ENCODE measurements around the gene VTI1A.
"Not testable (repeated sequence)": the region's sequence is repeated elsewhere in the genome, so short reads cannot be mapped to it uniquely, and the experiment has no call there.

The VTI1A gene

GRCh38 chr10:112448888-112449287 is 1.9 kb downstream of the VTI1A start:
- DNase-seq (ENCODE audit: extremely low read depth in 1 of 2, low read depth in 1 of 2), result no peak

- no peak for DNase-seq (ENCODE audit: extremely low read depth in 1 of 2, low read depth in 1 of 2)
Observed at GRCh38 chr10:112454910-112455779, 8.1 kb downstream of the VTI1A start.

DNA sequence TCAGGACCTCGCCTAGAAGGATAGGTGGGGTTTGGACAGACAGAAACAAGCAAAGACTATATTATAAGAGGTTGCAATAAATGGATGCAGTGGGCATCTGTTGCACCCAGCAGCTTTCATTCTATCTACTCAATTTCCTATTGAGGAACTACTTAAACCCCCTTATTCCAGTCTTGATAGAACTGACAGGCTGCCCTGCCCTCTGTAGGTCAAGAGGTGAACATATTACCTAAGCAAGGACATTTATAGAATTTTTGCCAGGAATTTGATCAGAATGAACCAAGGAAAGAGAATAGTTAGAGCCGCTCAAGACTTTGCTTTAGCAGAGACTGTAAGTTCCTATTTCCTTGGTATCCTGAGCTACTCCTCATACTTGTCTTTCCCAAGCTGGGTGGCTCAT is 9.5 kb downstream of the VTI1A start:
- no peak for DNase-seq (ENCODE audit: extremely low read depth in 1 of 2, low read depth in 1 of 2)

DNA sequence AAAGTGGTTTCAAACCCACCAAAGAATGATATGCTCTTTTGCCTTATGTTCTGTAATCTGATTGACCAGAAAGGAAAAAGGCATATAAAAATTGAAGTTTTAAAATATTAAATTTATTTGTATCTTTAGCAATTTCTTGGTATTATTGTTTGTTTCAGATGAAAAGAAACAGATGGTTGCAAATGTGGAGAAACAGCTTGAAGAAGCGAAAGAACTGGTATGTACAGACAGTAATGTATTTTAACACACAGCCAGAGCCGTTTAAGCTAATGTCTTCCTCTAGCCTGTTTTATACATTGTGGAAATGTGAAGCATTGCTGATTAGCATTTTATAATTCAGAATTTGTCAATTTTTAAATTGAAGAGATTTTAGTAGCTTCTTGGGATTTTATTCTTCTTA is 13.4 kb downstream of the VTI1A start:
- no peak for DNase-seq (ENCODE audit: extremely low read depth in 1 of 2, low read depth in 1 of 2)

DNA sequence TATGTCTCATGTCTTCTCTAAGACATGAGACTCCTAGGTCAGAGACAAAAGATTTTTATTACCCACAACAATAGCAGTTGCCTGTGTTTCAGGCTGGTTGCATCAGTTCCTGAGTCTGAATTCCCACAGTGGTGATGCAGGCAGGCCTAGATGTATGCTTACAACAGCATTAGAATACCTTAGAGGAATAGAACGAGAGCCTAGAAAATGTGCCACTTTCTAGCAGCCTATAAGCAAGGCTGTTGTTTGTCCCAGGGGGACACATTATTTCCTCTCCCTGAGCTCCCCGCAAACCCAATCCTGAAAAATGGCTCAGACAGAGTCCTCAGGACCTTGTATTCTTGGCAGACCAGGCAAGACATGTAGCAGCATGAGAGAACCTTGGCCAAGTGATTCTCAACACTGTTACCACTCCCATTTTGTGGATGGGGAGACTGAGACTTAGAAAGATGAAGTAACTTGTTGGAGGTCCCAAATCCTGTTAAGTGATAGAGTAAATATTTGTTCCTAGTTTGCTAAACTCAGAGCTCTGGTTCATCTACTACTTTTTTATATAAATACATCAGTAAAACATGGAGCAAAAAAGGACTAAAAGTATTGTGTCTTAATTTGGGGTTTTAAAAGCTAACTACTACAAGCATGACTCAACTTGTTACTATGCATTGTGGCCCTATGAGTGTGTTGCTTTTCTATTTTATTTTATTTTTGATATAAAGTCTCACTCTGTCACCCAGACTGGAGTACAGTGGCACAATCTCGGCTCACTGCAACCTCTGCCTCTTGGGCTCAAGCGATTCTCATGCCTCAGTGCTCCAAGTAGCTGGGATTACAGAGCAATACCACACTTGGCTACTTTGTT is 14.2 kb downstream of the VTI1A start:
- no peak for DNase-seq (ENCODE audit: extremely low read depth in 1 of 2, low read depth in 1 of 2)

DNA sequence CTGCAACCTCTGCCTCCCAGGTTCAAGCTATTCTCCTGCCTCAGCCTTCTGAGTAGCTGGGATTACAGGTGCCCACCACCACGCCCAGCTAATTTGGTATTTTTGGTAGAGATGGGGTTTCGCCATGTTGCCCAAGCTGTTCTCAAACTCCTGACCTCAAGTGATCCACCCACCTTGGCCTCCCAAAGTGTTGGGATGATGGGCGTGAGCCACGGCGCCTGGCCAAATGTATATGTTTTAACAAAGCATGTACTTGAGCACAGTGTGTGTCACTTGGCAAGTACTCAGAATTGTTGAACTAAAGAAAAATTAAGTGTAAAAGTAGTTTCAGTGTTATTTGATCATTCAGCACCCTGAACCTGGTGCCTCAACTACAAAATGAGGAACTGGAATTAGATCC is 17.1 kb downstream of the VTI1A start:
- DNase-seq (ENCODE audit: extremely low read depth in 1 of 2, low read depth in 1 of 2), result not testable (repeated sequence)

- no peak for DNase-seq (ENCODE audit: extremely low read depth in 1 of 2, low read depth in 1 of 2)
Observed at GRCh38 chr10:112465299-112465883, 18.4 kb downstream of the VTI1A start.

GRCh38 chr10:112466802-112467201 is 19.8 kb downstream of the VTI1A start:
- no peak for DNase-seq (ENCODE audit: extremely low read depth in 1 of 2, low read depth in 1 of 2)

DNA sequence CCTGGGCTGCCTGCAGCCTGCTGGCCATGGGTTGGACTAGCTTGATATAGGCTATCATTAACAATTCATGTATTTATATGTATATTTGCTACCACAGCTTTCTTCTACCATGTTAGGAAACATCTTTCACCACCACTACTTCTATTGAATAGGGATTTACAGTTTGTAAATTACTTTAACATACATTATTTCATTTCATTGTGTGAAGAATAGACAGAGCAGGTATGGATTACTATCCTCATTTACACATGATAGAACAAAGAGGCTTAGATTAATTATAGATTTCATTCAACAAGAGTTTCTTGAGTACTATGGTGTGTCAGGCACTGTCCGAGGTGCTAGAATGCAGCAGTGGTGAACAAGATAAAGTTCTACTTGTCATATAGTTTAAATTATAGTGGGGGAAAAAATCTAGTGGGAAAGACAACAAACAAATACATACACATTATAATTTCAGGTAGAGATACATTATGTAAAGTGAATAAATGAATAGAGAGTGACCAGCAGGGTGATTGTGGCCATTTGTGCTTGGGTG is 20.6 kb downstream of the VTI1A start:
- DNase-seq (ENCODE audit: extremely low read depth in 1 of 2, low read depth in 1 of 2), result no peak

DNA sequence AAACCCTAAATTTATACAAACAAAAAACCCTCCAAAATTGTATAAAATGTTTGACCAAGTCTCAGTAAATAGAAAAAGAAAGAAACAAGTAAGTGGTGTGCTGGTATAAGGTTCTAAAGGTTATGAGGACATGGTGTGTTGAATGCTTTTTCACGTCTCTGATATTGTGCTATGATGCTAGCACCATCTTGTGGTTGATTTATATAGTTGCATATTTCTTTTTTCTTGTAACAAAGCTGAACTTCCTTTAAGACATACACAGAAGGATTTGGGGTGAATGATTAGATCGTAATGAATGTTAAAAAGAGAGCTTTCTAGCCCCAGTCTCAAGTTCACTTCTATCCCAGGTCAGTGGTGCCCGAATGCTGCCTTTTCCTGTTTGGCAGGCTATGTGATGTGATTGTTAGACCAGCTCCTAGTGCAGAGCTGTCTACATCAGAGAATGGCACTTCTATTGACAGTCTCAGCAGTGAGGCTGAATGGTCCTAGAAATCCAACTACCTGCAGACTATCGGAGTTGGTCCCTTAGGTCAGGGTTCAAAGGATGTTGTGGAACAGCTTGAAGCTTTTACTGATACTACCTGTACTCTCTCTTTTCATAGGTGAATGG is 25.0 kb downstream of the VTI1A start:
- no peak for DNase-seq (ENCODE audit: extremely low read depth in 1 of 2, low read depth in 1 of 2)

- DNase-seq (ENCODE audit: extremely low read depth in 1 of 2, low read depth in 1 of 2), result no peak
Observed at GRCh38 chr10:112475575-112476218, 28.7 kb downstream of the VTI1A start.

- DNase-seq (ENCODE audit: extremely low read depth in 1 of 2, low read depth in 1 of 2), result no peak
Observed at GRCh38 chr10:112481602-112482001, 34.6 kb downstream of the VTI1A start.

DNA sequence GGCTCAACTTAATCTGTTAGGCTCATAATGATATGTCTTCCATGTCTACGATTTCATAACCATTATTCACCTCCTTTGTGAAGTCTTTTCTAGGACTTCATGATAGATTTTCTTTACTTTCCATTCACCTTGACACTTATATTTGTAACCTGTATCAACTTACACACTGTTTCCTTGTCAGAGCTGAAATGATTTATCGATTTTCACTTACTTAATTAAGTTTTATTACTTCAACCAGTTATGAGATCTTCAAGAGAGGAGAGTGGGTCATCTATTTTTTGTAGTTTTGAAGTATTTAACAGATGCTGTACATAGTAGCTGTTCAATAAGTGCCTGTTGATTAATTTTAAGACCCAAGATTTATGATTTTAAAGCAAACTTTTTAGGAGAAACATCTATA is 37.4 kb downstream of the VTI1A start:
- no peak for DNase-seq (ENCODE audit: extremely low read depth in 1 of 2, low read depth in 1 of 2)

DNA sequence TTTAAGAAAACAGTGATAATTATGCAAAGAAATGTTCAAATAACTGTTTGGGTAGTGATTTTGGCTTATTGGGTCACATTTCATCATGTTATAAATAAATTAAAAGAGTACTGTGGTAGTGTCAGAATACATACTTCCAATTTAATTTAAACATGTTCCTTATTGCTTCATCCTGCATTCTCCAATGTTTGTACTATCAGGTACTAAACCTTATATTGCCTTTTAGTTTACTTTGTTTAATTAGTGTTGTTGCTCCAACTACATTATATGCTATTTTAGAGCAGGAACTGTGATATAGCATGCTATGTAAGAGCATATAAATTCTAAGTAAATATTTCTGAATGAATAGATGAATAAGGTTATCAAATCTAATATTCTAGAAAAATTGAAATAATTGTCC is 40.9 kb downstream of the VTI1A start:
- no peak for DNase-seq (ENCODE audit: extremely low read depth in 1 of 2, low read depth in 1 of 2)

GRCh38 chr10:112490545-112490944 is 43.5 kb downstream of the VTI1A start:
- DNase-seq (ENCODE audit: extremely low read depth in 1 of 2, low read depth in 1 of 2), result no peak

DNA sequence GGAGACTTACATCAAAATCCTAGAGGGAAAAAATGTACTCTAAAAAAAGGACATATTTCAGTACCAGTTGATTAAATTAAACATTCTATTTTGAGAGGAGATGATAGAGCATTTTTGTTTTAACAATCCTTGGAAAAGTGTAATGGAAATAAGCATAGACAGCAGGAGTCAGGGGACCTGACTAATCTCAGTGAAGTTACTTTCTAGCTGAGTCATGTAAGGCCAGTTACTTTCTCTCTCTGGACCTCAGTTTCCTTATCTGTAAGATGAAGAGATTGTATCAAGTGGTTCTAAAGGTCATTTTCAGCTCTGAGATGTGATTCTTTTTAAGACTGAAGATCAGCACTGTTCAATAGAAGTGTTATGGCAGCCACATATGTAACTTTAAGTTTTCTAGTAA is 44.1 kb downstream of the VTI1A start:
- no peak for DNase-seq (ENCODE audit: extremely low read depth in 1 of 2, low read depth in 1 of 2)

DNA sequence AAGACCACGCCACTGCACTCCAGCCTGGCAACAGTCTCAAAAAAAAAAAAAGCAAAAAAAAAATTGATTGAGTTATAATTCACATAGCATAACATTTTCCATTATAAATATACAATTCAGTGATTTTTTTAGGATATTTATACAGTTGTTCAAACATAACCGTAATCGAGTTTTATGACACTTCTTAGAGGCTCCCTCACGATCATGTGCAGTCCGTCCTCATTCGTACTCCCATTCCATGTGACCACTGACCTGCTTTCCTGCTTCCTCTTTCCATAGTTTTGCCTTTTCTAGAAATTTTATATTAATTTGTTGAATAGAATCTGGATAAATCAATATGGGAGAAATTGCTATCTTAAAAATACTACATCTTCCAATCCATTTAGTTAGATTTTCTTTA is 45.7 kb downstream of the VTI1A start:
- no peak for DNase-seq (ENCODE audit: extremely low read depth in 1 of 2, low read depth in 1 of 2)

DNA sequence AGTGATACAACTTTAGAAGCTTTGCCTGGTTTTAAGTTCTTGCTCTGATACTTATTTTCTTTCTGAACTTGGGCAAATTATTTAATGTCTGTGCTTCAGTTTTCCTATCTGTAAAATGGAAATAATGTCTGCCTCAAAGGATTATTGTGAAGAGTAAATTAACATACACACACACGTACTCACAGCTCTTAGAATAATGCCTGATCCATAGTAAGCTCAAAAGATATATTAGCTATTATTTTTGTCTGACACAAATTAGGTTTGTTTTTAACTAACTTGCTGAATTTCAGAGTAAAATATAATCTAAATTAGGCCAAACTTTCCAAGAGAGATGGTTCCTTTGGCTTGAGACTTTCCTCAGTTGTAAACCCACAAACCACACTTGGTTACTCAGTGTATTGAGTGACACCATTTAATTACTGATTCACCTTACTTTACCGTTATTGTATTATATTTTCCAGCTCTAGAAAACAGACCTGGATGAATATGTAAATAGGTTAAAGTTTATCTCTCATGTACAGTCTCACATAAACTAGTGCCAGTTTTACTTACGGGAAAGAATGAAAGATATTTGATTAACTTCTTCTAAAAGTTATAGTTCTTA is 50.4 kb downstream of the VTI1A start:
- no peak for DNase-seq (ENCODE audit: extremely low read depth in 1 of 2, low read depth in 1 of 2)

GRCh38 chr10:112498806-112499205 is 51.8 kb downstream of the VTI1A start:
- DNase-seq (ENCODE audit: extremely low read depth in 1 of 2, low read depth in 1 of 2), result no peak

GRCh38 chr10:112499985-112500384 is 53.0 kb downstream of the VTI1A start:
- not testable (repeated sequence) for DNase-seq (ENCODE audit: extremely low read depth in 1 of 2, low read depth in 1 of 2)

Measured in activated CD8-positive, alpha-beta memory T cell treated with anti-CD3 and anti-CD28 coated beads for 1 hour (primary cell).